ENCODE data around the gene TRIM66. TPM values are rescaled to one million over a fixed set of nuclear protein-coding genes. Genes with fewer than 3 reads are reported as not detected.

Gene TRIM66
- total RNA-seq, 1 experiment from 2014 or later = 2.4 TPM

- in situ Hi-C loops (cut with HindIII; ENCODE audit: low sequenced_read_pairs) = no loop called here
- peak; percentile 69 for DNase-seq (ENCODE audit: low spot score)
Measured at GRCh38 chr11:8715501-8715900, 33.0 kb upstream of the TRIM66 start.

- in situ Hi-C loops (cut with HindIII; ENCODE audit: low sequenced_read_pairs) = no loop called here
- peak; percentile 25 for DNase-seq (ENCODE audit: low spot score)
Measured at GRCh38 chr11:8714622-8715225, 32.3 kb upstream of the TRIM66 start.

DNA sequence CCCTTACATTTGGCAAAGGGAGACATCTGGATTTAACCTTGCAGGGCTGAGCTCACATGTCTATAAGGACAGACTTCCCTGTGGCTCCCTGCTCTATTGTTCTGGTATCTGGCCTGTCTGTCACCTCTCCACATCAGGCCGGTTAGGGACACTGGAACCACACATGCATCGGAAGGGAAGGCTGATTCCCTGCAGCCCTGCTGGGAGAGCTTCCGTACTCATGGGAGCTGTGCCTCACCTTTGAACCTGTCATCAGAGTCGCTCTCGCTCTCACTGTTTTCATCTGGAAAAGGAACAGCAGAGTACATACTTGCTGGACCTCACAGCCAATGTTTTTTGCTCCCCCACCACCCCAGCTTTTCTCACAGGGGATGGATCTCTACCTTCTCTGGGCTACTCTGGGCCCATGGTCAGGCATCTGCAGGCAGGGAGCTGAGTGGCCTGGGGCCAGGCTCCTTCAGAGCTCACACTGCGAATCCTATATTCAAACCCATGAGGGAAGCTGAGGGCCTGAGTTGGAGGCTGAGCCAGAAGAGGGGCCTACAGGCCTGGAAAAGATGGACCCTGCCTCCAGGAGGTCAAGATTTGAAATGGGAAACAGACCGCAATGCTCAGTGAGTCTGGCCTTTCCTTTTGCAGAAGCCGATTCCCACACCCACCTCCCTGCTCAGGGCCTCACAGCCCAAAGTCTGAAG is 31.4 kb upstream of the TRIM66 start:
- in situ Hi-C loops (cut with HindIII; ENCODE audit: low sequenced_read_pairs) = no loop called here

GRCh38 chr11:8712506-8712905 is 30.0 kb upstream of the TRIM66 start:
- in situ Hi-C loops (cut with HindIII; ENCODE audit: low sequenced_read_pairs) = no loop called here
- no peak for DNase-seq (ENCODE audit: low spot score)

More for the DNA sequence above, 31.4 kb upstream of the TRIM66 start:
- DNase-seq (ENCODE audit: low spot score) = no peak

GRCh38 chr11:8711895-8712442 is 29.5 kb upstream of the TRIM66 start:
- DNase-seq (ENCODE audit: low spot score) = no peak
- in situ Hi-C loops (cut with HindIII; ENCODE audit: low sequenced_read_pairs) = no loop called here

DNA sequence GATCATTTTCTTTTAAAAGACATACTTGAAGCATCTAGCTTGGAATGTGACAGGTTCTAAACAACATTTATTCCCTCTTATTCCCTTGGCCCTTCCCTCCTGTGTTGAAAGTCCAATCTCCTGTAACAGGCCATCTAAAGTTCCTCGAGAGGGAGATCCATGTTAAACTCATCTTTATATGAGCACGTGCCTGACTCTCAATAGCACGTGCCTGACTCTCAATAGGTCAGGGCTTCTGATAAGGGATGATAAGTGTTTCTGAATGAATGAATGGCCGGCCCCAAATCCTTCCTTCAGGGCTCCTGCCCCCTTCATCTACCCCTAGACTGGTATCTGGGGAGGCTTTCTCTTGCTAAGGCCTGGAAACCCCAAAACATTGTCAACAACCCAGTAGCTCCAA is 27.3 kb upstream of the TRIM66 start:
- DNase-seq (ENCODE audit: low spot score) = no peak
- in situ Hi-C loops (cut with HindIII; ENCODE audit: low sequenced_read_pairs) = no loop called here

GRCh38 chr11:8709002-8709672 is 26.7 kb upstream of the TRIM66 start:
- peak; percentile 48 for DNase-seq (ENCODE audit: low spot score)
- in situ Hi-C loops (cut with HindIII; ENCODE audit: low sequenced_read_pairs) = no loop called here

DNA sequence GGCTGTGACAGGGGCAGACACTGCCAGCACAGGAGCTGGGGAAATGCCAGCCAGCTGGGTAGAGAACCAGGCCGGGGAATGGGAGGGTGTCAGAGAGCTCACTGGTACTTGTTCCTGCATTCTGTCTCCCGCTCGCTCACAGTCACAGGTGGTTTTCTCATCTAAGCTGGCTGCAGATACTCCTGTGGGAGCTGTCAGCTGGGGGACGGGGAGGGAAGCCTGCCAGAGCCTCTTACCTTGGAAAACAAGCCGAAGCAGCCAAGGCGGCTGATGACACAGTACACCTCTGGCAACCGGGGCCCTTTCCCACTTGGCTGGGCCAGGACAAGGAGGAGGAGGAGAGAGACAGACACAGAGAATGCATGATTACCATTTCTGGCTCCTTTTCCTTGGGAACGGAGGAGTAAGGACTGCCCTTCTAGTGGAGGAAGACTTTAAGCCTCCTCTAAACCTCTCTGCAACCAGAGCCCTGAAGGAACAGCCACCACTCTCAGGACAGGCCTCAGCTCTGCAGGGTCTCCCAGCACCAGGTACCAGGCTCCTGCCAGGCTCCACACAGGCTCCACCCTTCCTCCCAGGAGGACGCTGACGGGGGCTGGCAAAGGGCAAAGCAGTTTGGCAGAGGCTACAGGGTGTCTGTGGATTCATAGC is 25.2 kb upstream of the TRIM66 start:
- in situ Hi-C loops (cut with HindIII; ENCODE audit: low sequenced_read_pairs) = no loop called here
- peak; percentile 43 for DNase-seq (ENCODE audit: low spot score)

GRCh38 chr11:8706673-8707432 is 24.4 kb upstream of the TRIM66 start:
- in situ Hi-C loops (cut with HindIII; ENCODE audit: low sequenced_read_pairs) = no loop called here

GRCh38 chr11:8705146-8705545 is 22.7 kb upstream of the TRIM66 start:
- no peak for DNase-seq (ENCODE audit: low spot score)
- in situ Hi-C loops (cut with HindIII; ENCODE audit: low sequenced_read_pairs) = no loop called here

More at GRCh38 chr11:8706673-8707432, 24.4 kb upstream of the TRIM66 start:
- peak; percentile 70 for DNase-seq (ENCODE audit: low spot score)

DNA sequence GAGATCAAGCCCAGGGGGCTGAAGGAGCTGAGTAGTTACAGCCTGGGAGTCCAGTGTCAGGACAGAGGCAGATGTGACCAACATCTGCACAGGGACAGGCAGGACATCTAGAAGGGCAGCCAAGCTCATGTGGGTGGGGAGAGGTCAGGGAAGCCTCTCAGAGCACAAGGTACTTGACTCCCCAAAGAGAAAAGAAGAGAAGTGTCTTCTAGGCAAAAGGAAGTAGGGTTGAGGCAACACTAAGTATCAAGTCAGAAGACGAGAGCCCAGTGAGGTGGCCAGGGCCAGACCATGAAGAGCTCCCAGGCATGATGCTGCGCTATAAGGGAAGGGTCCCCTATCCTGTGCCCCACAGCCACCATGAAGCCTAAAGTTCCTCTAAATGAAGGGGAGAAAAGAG is 21.7 kb upstream of the TRIM66 start:
- DNase-seq (ENCODE audit: low spot score) = no peak
- in situ Hi-C loops (cut with HindIII; ENCODE audit: low sequenced_read_pairs) = no loop called here

GRCh38 chr11:8702598-8702915 is 20.1 kb upstream of the TRIM66 start:
- in situ Hi-C loops (cut with HindIII; ENCODE audit: low sequenced_read_pairs) = no loop called here
- no peak for DNase-seq (ENCODE audit: low spot score)

DNA sequence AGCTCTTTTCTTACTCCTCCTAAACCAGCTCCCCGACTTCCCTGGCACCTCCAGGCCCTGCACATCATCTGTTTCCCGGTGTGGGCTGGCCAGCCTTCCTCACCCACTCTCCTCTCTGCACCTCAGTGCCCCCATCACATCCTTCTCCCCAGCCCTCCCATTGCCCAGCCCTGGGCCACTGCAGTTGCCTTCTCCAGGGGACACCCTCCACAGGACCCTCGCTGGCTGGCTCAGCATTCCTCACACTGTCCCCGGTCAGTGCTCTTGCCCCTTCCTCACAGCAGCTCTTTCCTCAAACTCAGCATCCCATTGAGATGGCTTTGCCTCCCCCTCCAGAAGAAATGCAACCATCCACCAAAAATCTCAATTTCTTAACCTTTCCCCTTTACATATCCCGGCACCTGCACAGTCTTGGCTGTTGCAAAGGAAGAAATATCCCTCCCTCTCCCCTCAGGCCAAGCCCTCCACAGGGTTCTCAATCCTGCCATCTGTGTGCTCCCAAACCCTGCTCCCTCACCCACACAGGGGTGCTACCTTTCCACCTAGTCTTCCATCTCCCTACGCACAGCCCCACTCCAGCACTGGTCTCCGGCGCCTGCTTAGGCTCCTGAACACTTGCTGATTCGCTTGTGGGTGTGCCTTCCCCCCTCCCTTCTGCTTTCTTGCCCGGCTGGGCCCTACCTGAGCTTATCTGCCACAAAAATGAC is 19.6 kb upstream of the TRIM66 start:
- no peak for DNase-seq (ENCODE audit: low spot score)
- in situ Hi-C loops (cut with HindIII; ENCODE audit: low sequenced_read_pairs) = no loop called here

GRCh38 chr11:8699903-8700302 is 17.4 kb upstream of the TRIM66 start:
- DNase-seq (ENCODE audit: low spot score) = no peak
- in situ Hi-C loops (cut with HindIII; ENCODE audit: low sequenced_read_pairs) = no loop called here

DNA sequence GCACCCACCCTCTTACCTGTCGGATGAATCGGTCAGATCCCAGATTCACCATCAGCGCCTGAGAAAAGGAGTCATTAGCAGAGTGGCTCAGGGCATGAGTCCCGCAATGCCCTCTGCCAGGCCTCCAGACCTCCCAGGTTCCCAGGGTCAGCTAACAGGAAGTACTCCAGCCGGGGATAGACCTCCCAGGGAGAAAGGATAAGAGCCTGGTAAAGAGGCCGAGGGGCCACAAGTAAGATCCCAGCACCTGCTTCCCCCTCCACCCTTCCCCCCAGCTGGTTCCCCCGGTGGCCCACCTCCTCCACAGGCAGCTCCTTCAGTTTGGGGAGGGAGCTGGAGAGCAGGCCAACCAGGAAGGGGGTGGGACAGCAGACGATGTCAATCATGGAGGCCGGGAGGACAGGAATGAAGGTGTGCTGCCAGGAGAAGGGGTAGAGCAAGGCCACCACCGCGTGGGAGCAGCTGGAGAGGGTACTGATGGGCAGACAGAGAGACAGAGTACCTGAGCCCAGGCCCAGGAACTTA is 16.5 kb upstream of the TRIM66 start:
- DNase-seq (ENCODE audit: low spot score) = no peak

DNA sequence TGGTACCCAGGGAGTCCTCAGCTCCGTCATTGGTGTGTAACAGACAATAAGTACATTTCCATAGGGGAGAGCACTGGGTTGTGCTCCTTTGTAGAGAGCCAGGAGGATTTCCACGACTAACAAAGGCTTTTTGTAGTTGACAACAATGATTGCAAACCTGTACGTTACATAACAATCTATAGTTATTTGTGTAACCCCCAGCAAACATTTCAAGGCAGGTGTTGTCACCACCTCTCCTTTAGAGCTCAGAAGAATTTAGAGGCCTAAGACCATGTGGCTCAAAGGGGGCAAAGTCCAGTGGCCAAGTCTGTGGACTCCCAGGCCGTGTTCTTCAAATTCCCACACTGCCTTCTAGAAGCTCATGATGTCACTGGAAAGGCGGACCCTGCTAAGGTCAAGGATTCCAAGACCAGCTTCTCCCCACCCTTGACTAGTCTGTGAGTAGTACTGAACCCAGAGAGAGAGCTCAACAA is 15.9 kb upstream of the TRIM66 start:
- DNase-seq (ENCODE audit: low spot score) = no peak
- in situ Hi-C loops (cut with HindIII; ENCODE audit: low sequenced_read_pairs) = no loop called here

More for the DNA sequence above, 16.5 kb upstream of the TRIM66 start:
- in situ Hi-C loops (cut with HindIII; ENCODE audit: low sequenced_read_pairs) = no loop called here

DNA sequence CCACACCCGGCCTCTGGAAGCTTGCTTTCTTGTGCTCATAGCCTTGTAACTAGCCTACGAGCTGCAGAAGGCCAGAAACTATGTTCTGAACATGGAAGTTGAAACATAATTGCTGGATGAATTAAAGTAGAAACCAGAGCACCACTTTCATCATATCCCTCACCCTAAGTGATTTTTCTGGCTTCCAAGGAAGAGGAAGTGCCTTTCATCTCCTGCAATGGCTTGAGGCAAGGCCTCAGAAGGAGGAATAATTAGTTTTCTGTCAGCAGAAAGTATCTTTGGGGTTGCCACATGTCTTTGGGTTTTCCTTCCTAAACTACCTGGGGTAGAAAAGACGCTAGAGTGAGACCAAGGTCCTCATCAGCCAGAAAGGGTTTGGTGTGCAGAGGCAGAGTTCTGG is 14.6 kb upstream of the TRIM66 start:
- no peak for DNase-seq (ENCODE audit: low spot score)
- in situ Hi-C loops (cut with HindIII; ENCODE audit: low sequenced_read_pairs) = no loop called here

GRCh38 chr11:8694137-8694536 is 11.7 kb upstream of the TRIM66 start:
- DNase-seq (ENCODE audit: low spot score) = no peak
- in situ Hi-C loops (cut with HindIII; ENCODE audit: low sequenced_read_pairs) = no loop called here

Data from G401 (cell line).